Stimulated activated CD8-positive, alpha-beta memory T cell treated with anti-CD3 and anti-CD28 coated beads, Interleukin-15, amount 100 ng/mL, for 4 hours (primary cell): ENCODE results near the gene GTPBP4.
"Not testable (repeated sequence)": the region's sequence is repeated elsewhere in the genome, so short reads cannot be mapped to it uniquely, and the experiment has no call there.

Source experiments
- DNase-seq, 2 donors: peaks; one replicate each; pipeline ENCODE4 v3.0.0-alpha.2; 2020; ENCODE audit warnings: low read depth in 2 of 2

The GTPBP4 gene

DNA sequence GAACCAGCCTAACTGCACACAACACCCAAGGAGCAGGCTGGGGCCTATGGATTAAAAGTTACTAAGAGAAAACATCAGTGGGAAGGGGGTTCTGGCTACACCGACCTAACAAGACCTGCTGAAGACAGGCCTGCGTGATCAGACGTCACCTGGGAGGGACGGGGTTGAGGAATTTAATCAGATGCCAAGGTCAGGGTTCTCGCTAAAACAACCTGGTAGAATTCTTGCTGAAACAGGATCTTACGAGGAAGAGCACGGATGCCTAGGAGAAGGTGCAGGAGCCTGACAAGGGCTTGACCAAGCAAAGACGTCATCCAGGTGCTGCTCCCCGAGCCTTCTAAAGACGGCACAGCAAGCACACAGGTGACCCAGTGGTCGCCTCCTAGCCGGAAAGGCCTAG lies 35.9 kb downstream of the GTPBP4 start:
- no peak for DNase-seq

GRCh38 chr10:1025683-1026082 lies 37.4 kb downstream of the GTPBP4 start, which contains the start of gene IDI2:
Gene IDI2, minus strand, starts transcription at chr10:1025859. Its CDS starts 1,136 bp downstream, at chr10:1024723.
- DNase-seq, result no peak

DNA sequence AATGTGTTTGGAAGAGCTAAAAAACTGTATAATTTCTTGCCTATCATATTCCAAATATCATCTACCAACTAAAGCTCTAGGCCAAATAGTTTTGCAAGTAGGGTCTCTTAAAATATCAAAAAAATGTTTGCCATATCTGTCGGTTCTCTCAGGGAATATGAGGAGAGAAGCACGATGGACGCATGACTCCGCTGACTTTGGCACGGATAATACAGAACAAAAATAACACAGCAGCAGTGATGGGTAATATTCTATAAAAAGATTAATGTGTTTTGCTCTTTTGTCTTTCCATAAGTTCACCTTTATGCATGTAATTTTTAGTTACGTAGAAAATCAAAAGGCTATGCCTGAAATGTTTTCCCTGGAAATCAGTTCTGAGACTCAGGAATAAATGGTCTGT lies 38.3 kb downstream of the GTPBP4 start:
- no peak for DNase-seq

DNA sequence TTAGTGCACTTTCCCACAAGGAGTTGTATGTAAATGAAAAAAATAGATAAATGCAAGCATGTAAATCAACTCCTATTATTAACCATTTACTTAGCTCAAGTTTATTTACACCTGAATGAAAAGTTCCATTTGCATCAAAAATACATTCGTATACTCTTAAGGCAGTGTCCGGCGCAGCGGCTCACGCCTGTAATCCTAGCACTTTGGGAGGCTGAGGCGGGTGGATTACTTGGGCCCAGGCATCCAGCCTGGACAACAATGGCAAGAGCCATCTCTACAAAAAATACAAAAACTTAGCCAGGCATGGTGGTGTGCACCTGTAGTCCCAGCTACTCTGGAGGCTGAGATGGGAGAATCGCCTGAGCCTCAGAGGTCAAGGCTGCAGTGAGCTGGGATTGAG lies 41.6 kb downstream of the GTPBP4 start:
- no peak for DNase-seq

DNA sequence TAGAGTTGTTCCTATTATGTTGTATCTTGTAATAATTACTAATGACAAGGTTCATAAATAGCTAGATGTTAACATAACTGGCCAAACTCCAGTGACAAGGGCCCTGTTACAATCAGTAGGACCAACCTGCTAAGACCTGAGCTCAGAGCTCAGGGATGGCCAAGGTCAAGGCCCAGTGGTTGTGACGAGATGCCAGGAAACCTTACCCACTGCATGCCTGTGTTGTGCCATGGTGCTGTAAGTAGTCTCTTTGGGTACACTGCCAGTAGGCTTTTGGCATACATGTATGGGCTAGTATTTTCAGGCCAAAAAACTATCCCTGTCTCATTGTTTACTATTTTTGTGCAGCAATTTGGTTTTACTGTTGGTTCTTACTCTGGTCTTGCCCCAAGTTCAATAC lies 45.4 kb downstream of the GTPBP4 start:
- no peak for DNase-seq

DNA sequence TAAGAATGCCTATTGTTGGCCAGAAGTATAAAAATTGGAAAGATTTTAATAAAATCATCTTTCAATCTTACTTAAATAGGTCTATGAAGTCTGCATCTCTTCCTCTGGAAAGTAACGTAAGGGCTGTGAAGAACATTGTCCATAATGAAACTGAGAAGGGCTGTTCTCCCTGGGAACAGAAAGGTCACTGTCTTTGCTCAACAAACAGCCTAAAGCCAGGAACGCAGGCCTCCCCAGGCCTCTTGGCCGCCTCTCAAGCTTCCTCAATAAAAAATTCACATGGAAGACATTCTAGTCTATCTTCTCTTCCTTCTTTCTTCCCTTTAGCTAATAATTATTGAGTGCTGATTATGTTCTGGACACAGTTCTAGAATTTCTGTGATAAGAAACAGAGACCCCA lies 46.5 kb downstream of the GTPBP4 start:
- no peak for DNase-seq

GRCh38 chr10:1035201-1035600 lies 47.0 kb downstream of the GTPBP4 start:
- DNase-seq, result no peak

GRCh38 chr10:1036341-1036791 lies 48.1 kb downstream of the GTPBP4 start:
- no peak for DNase-seq

GRCh38 chr10:1037098-1037497 lies 48.9 kb downstream of the GTPBP4 start:
- no peak for DNase-seq

DNA sequence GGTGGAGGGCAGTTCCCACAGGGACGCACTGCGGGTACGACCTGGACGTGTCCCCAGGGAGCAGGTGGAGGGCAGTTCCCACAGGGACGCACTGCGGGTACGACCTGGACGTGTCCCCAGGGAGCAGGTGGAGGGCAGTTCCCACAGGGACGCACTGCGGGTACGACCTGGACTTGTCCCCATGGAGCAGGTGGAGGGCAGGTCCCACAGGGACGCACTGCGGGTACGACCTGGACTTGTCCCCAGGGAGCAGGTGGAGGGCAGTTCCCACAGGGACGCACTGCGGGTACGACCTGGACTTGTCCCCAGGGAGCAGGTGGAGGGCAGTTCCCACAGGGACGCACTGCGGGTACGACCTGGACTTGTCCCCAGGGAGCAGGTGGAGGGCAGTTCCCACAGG lies 50.5 kb downstream of the GTPBP4 start:
- DNase-seq, result not testable (repeated sequence)

GRCh38 chr10:1040133-1040532 lies 51.9 kb downstream of the GTPBP4 start:
- no peak for DNase-seq

DNA sequence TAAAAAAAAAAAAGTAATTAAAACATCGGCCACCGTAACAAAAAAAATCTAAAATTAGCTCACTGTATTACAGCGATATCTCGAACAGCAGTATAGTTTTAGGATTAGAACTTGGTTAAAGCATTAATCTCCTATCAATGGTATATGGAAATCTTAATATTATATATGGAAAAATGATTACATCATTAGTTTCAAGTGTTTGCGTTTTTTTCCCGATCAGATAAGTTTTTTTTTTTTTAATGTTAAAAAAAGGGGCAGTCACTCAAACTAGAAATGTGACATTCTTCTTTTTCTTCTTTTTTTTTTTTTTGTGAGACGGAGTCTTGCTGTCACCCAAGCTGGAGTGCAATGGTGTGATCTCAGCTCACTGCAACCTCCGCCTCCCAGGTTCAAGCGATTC lies 53.3 kb downstream of the GTPBP4 start:
- DNase-seq, result no peak

DNA sequence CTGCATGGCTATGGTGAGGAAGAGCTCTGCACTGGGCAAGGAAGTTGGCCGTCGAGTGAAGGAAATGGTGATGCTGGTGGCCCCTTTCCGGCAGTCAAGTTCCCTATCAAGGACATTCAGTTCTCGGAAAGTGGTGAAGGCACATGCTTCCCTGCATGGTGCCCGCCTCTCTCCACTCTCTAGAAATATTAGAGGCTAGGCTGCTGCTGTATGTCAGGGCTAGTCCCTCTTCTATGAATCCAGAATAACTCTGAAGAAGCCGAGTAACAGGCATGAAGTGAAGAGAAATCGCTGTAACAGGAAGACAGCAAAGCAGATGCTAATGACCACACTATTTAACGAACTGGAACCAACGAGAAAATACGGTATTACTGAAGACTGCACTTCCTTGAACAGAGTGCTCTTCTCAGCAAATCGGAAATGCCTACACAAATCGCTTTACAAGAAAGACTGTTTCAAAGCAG lies 55.3 kb downstream of the GTPBP4 start:
- DNase-seq, result no peak

- DNase-seq, result no peak
Observed at GRCh38 chr10:1044146-1044545, 55.9 kb downstream of the GTPBP4 start.

DNA sequence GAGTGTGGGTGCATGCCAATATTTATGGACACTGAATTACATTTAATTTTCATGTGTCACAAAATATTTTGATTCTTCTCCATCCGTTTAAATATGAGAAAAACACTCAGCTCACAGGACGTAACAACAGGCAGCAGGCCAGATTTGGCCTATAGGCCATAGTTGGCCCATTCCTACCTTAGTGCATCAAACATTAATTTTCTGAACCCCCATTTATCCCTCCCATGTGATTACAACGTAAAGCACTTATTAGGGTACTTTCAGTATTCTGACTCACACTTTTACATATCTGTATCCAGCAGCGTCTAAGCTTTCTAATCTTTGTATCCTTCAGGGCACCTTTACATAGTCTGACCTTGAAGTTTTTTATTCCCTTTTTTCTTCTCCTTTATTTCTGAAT lies 56.7 kb downstream of the GTPBP4 start:
- no peak for DNase-seq

- no peak for DNase-seq
Observed at GRCh38 chr10:1045415-1045814, 57.2 kb downstream of the GTPBP4 start.

- no peak for DNase-seq
Observed at GRCh38 chr10:1047937-1048336, 59.7 kb downstream of the GTPBP4 start.

GRCh38 chr10:1048349-1048731 lies 60.1 kb downstream of the GTPBP4 start:
- DNase-seq, result peak in 1 of 2 donors; percentile 65

DNA sequence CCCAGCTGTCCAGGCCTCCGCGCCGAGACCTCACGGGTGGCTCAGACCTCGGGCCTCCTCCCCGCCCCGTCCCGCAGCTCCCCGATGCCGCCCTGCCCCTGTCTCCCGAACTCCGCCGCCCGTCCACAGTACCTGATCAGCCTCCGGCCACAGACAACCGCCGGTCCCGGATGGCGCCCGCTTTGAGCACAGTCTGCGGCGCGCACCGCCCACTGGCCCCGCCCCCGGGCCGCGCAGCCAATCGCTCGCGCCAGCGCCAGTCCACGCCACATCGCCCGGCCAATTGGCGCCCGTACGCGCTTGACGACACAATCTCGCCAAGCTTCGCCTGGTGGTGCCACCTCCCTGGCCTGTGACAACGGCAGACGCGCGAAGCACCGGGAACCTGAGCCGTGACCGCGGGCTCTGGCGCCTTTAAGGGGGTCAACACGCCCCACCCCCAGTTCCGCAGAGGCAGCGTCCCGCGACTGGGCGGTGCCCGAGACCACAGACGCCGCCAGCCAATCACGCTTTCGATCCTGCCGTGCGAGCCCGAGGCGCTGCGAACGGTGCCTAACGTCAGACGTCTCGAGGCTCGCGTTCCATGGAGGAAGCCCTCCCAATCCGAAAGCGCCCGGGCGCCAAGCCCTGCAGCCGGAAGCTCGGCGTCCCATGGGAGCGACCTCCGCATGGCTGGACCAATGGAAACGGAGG lies 60.6 kb downstream of the GTPBP4 start, which contains the start of gene IDI1:
IDI1 (minus strand) TSS at position 388 of the 693 bp plus-strand sequence; CDS start at position 272, 116 bp downstream.
- DNase-seq, result peak; percentile 92 to 96

- DNase-seq, result no peak
Observed at GRCh38 chr10:1049425-1049958, 61.3 kb downstream of the GTPBP4 start.

GRCh38 chr10:1050145-1050544 lies 61.9 kb downstream of the GTPBP4 start:
- DNase-seq, result no peak

DNA sequence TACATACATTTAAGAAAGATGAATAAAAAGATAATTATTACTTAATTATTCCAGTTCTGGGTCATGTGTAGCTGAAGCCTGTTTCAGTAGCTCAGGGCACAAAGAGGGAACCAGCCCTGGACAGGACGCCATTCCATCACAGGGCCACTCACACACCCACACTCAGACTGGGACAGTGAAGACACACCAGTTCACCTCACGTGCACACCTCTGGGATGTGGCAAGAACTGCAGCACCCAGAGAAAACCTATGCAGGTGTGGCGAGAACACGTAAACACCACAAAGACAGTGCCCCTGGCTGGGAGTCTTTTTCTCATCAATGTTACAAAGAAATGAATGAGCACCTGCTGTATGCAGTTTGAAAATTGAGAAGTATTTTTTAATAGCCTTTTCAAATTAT lies 62.3 kb downstream of the GTPBP4 start:
- no peak for DNase-seq

- DNase-seq, result no peak
Observed at GRCh38 chr10:1054684-1055083, 66.5 kb downstream of the GTPBP4 start.
